Transverse colon (tissue), 4 donors: ENCODE measurements around the gene FBXO8.

Experiments used
- EP300 ChIP-seq: sonication (generic); formaldehyde crosslinking; IDR thresholded peaks from one replicate; pipeline ENCODE4 v1.6.1; 2017; ENCODE audit warnings: antibody characterized with exemption, low read depth
- POLR2AphosphoS5 ChIP-seq, 3 donors: sonication (generic); formaldehyde crosslinking; IDR thresholded peaks; one replicate each; pipeline ENCODE4 v1.6.1; 2016; ENCODE audit warnings: antibody characterized with exemption in 3 of 3
- TF ChIP-seq, protein P1 (sequence below), 5 experiments: fragments of 200-600 bp in 3 of 5; fragments of 450-650 bp in 2 of 5; sonication (generic) in 3 of 5; IDR thresholded peaks; 1 replicate in 2 of 5; 2 replicates in 3 of 5; pipeline ENCODE4 v1.5.1; 2016 to 2017; ENCODE audit warnings: antibody characterized with exemption in 5 of 5, inconsistent platforms in 3 of 5, mild to moderate bottlenecking in 2 of 5, moderate library complexity in 1 of 5

GRCh38 chr4:174277433-174277832 lies 6.0 kb downstream of the FBXO8 start:
- TF ChIP-seq, protein P1, sequence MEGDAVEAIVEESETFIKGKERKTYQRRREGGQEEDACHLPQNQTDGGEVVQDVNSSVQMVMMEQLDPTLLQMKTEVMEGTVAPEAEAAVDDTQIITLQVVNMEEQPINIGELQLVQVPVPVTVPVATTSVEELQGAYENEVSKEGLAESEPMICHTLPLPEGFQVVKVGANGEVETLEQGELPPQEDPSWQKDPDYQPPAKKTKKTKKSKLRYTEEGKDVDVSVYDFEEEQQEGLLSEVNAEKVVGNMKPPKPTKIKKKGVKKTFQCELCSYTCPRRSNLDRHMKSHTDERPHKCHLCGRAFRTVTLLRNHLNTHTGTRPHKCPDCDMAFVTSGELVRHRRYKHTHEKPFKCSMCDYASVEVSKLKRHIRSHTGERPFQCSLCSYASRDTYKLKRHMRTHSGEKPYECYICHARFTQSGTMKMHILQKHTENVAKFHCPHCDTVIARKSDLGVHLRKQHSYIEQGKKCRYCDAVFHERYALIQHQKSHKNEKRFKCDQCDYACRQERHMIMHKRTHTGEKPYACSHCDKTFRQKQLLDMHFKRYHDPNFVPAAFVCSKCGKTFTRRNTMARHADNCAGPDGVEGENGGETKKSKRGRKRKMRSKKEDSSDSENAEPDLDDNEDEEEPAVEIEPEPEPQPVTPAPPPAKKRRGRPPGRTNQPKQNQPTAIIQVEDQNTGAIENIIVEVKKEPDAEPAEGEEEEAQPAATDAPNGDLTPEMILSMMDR (IDR thresholded peaks at IDR 0.05), result no peak
- TF ChIP-seq EP300 (no peak), POLR2AphosphoS5 (IDR thresholded peaks at IDR 0.05) (no peak)
